ENCODE measurements around the gene NXPH4. TPM values are rescaled to one million over a fixed set of nuclear protein-coding genes. Genes with fewer than 3 reads are reported as not detected.

The NXPH4 gene
- total and polyA plus RNA-seq, 4 experiments from 2014 or later = not detected

- Mint-ChIP-seq H3K27ac (peak overlapping the region in 3 of 7 donors; percentile 37 to 86 (median 86)), H3K27me3 (peaks cover 57 to 66% of the 10 kb centered on the region in 2 donors), H3K4me1 (peaks cover 41 to 73% (median 44%) of the 10 kb centered on the region in 4 donors), H3K36me3 (no peaks in the 10 kb centered on the region), H3K4me3 (peak overlapping the region; percentile 75 to 92 (median 84)), H3K9me3 (peaks cover 0 to 2% (median 0%) of the 10 kb centered on the region in 8 donors)
- Histone ChIP-seq H3K9me3 (ENCODE audit: control insufficient read depth in 1 of 2, low read length in 2 of 2) (no peaks in the 10 kb centered on the region), H3K36me3 (ENCODE audit: insufficient read depth, low read length) (no peaks in the 10 kb centered on the region), H3K27ac (ENCODE audit: low read depth, low read length) (no peak overlapping the region), H3K27me3 (ENCODE audit: insufficient read depth, low read length) (peaks cover 71% of the 10 kb centered on the region), H3K4me3 (ENCODE audit: low read length in 2 of 2) (peak overlapping the region in 1 of 2 donors; percentile 19), H3K4me1 (ENCODE audit: insufficient read depth, low read length) (peaks cover 51% of the 10 kb centered on the region)
- intact Hi-C loops (cut with micrococcal nuclease) = loop anchor here (1.0 kb wide), 1 partner anchor 12 kb away; the partner anchor contains the start of gene SHMT2
- ChIA-PET POLR2A (ENCODE audit: partially characterized antibody) (interaction anchor here (1.2 to 8.0 kb wide), 2 partner anchors 10 to 24 kb away, joined by 5 to 86 read pairs; no protein-coding TSS in a partner anchor), CTCF (ENCODE audit: partially characterized antibody) (interaction anchor here (1.2 to 10.8 kb wide), 4 partner anchors 10 to 35 kb away, joined by 3 to 415 read pairs (median 80); partner anchors contain the start of gene SHMT2)
- peak in 1 of 5 donors; percentile 61 for DNase-seq
These were observed 606 bp downstream of the NXPH4 start for GRCh38 chr12:57216921-57217879.

- CTCF ChIA-PET (ENCODE audit: partially characterized antibody) = interaction anchor here (1.2 to 10.8 kb wide), 3 partner anchors 9 to 34 kb away, joined by 3 to 415 read pairs (median 4); a partner anchor contains a TSS
- Histone ChIP-seq H3K27me3 (ENCODE audit: insufficient read depth, low read length) (peaks cover 82% of the 10 kb centered on the region), H3K36me3 (ENCODE audit: insufficient read depth, low read length) (no peaks in the 10 kb centered on the region), H3K4me1 (ENCODE audit: insufficient read depth, low read length) (peaks cover 51% of the 10 kb centered on the region), H3K9me3 (ENCODE audit: control insufficient read depth in 1 of 2, low read length in 2 of 2) (no peaks in the 10 kb centered on the region), H3K4me3 (ENCODE audit: low read length in 2 of 2) (no peak overlapping the region), H3K27ac (ENCODE audit: low read depth, low read length) (no peak overlapping the region)
- peak overlapping the region in 5 of 8 donors; percentile 10 to 92 (median 81) for H3K4me3 Mint-ChIP-seq
- peaks cover 66 to 75% of the 10 kb centered on the region in 2 donors for H3K27me3 Mint-ChIP-seq
- intact Hi-C loops (cut with micrococcal nuclease) = no loop called here
- DNase-seq = no peak
- H3K27ac Mint-ChIP-seq = peak overlapping the region in 2 of 7 donors; percentile 26 to 54
- peaks cover 40 to 72% (median 46%) of the 10 kb centered on the region in 4 donors for H3K4me1 Mint-ChIP-seq
- H3K9me3 Mint-ChIP-seq = peaks cover 0 to 2% (median 0%) of the 10 kb centered on the region in 8 donors
- POLR2A ChIA-PET (ENCODE audit: partially characterized antibody) = interaction anchor here (1.2 to 8.0 kb wide), 3 partner anchors 9 to 23 kb away, joined by 5 to 86 read pairs (median 9); partner anchors contain the start of gene SHMT2
- no peaks in the 10 kb centered on the region for H3K36me3 Mint-ChIP-seq
These were observed 1.6 kb downstream of the NXPH4 start for GRCh38 chr12:57218030-57218853.

- CTCF ChIA-PET (ENCODE audit: partially characterized antibody) = interaction anchor here (0.9 to 10.8 kb wide), 2 partner anchors 8 to 23 kb away, joined by 3 to 415 read pairs; a partner anchor contains a TSS
- POLR2A ChIA-PET (ENCODE audit: partially characterized antibody) = interaction anchor here (1.7 to 8.0 kb wide), 2 partner anchors 10 to 22 kb away, joined by 9 to 86 read pairs; partner anchors contain the start of gene SHMT2
- Mint-ChIP-seq H3K4me1 (peaks cover 31 to 67% (median 36%) of the 10 kb centered on the region in 4 donors), H3K36me3 (no peaks in the 10 kb centered on the region), H3K4me3 (peak overlapping the region in 1 of 8 donors; percentile 36), H3K27me3 (peaks cover 66 to 71% of the 10 kb centered on the region in 2 donors), H3K27ac (peak overlapping the region in 1 of 7 donors; percentile 26), H3K9me3 (peaks cover 0 to 2% (median 0%) of the 10 kb centered on the region in 8 donors)
- Histone ChIP-seq H3K9me3 (ENCODE audit: control insufficient read depth in 1 of 2, low read length in 2 of 2) (no peaks in the 10 kb centered on the region), H3K4me3 (ENCODE audit: low read length in 2 of 2) (no peak overlapping the region), H3K4me1 (ENCODE audit: insufficient read depth, low read length) (peaks cover 41% of the 10 kb centered on the region), H3K27ac (ENCODE audit: low read depth, low read length) (no peak overlapping the region), H3K27me3 (ENCODE audit: insufficient read depth, low read length) (peaks cover 83% of the 10 kb centered on the region), H3K36me3 (ENCODE audit: insufficient read depth, low read length) (no peaks in the 10 kb centered on the region)
- intact Hi-C loops (cut with micrococcal nuclease) = no loop called here
- DNase-seq = no peak
These were observed 2.8 kb downstream of the NXPH4 start for GRCh38 chr12:57219205-57219992.

- Mint-ChIP-seq H3K27ac (no peak overlapping the region), H3K4me1 (peaks cover 28 to 62% (median 34%) of the 10 kb centered on the region in 4 donors), H3K36me3 (no peaks in the 10 kb centered on the region), H3K27me3 (peaks cover 62 to 71% of the 10 kb centered on the region in 2 donors), H3K9me3 (peaks cover 0 to 2% (median 0%) of the 10 kb centered on the region in 8 donors), H3K4me3 (no peak overlapping the region)
- POLR2A ChIA-PET (ENCODE audit: partially characterized antibody) = interaction anchor here (1.7 to 8.0 kb wide), 2 partner anchors 9 to 21 kb away, joined by 9 to 86 read pairs; partner anchors contain the start of gene SHMT2
- H3K27ac ChIP-seq (ENCODE audit: low read depth, low read length) = no peak overlapping the region
- no peaks in the 10 kb centered on the region for H3K36me3 ChIP-seq (ENCODE audit: insufficient read depth, low read length)
- H3K4me3 ChIP-seq (ENCODE audit: low read length in 2 of 2) = no peak overlapping the region
- CTCF ChIA-PET (ENCODE audit: partially characterized antibody) = interaction anchor here (0.9 to 10.8 kb wide), 2 partner anchors 7 to 22 kb away, joined by 3 to 415 read pairs; a partner anchor contains a TSS
- no peaks in the 10 kb centered on the region for H3K9me3 ChIP-seq (ENCODE audit: control insufficient read depth in 1 of 2, low read length in 2 of 2)
- intact Hi-C loops (cut with micrococcal nuclease) = no loop called here
- H3K4me1 ChIP-seq (ENCODE audit: insufficient read depth, low read length) = peaks cover 40% of the 10 kb centered on the region
- H3K27me3 ChIP-seq (ENCODE audit: insufficient read depth, low read length) = peaks cover 81% of the 10 kb centered on the region
- DNase-seq = no peak
These were observed 3.6 kb downstream of the NXPH4 start for GRCh38 chr12:57219993-57220754.

- H3K4me3 Mint-ChIP-seq = peak overlapping the region in 2 of 8 donors; percentile 21 to 55
- H3K4me1 ChIP-seq (ENCODE audit: insufficient read depth, low read length) = peaks cover 40% of the 10 kb centered on the region
- H3K36me3 ChIP-seq (ENCODE audit: insufficient read depth, low read length) = no peaks in the 10 kb centered on the region
- no peak for DNase-seq
- H3K9me3 Mint-ChIP-seq = peaks cover 0 to 3% (median 0%) of the 10 kb centered on the region in 8 donors
- H3K27me3 ChIP-seq (ENCODE audit: insufficient read depth, low read length) = peaks cover 81% of the 10 kb centered on the region
- no peaks in the 10 kb centered on the region for H3K9me3 ChIP-seq (ENCODE audit: control insufficient read depth in 1 of 2, low read length in 2 of 2)
- H3K4me3 ChIP-seq (ENCODE audit: low read length in 2 of 2) = no peak overlapping the region
- CTCF ChIA-PET (ENCODE audit: partially characterized antibody) = interaction anchor here (1.2 to 11.8 kb wide), 2 partner anchors 9 to 21 kb away, joined by 5 to 245 read pairs; partner anchors contain the start of gene SHMT2
- intact Hi-C loops (cut with micrococcal nuclease) = no loop called here
- POLR2A ChIA-PET (ENCODE audit: partially characterized antibody) = no interaction called here
- H3K4me1 Mint-ChIP-seq = peaks cover 27 to 62% (median 33%) of the 10 kb centered on the region in 4 donors
- H3K27ac Mint-ChIP-seq = peak overlapping the region in 1 of 7 donors; percentile 2
- peaks cover 60 to 69% of the 10 kb centered on the region in 2 donors for H3K27me3 Mint-ChIP-seq
- H3K27ac ChIP-seq (ENCODE audit: low read depth, low read length) = no peak overlapping the region
- no peaks in the 10 kb centered on the region for H3K36me3 Mint-ChIP-seq
These were observed 4.2 kb downstream of the NXPH4 start for GRCh38 chr12:57220770-57221168.
